NCI-H2227 treated with DMSO at 0.1 percent for 48 hours (cell line): ENCODE data around the gene ROCK1.
"Not testable (repeated sequence)": the region's sequence is repeated elsewhere in the genome, so short reads cannot be mapped to it uniquely, and the experiment has no call there.

Experiments
- DNase-seq: peaks from one replicate; lab custom pipeline; 2025; lab: John Stamatoyannopoulos, UW

ROCK1 gene

DNA sequence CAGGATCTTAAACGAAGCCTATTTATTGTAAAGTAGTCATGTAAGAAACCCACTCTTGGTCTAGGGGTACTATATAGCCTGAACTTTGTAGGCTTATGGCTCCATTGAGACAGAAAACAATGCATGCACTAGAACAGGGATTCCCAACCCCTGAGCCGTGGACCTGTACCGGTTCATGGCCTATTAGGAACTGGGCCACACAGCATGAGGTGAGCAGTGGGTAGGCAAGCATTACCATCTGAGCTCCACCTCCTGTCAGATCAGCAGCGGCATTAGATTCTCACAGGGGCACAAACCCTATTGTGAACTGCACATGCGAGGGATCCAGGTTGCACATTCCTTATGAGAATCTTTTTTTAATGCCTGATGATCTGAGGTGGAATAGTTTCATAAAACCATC lies 59.2 kb downstream of the ROCK1 start:
- DNase-seq = no peak

GRCh38 chr18:21051620-21052019 lies 60.0 kb downstream of the ROCK1 start:
- DNase-seq = no peak

- no peak for DNase-seq
Measured at GRCh38 chr18:21049306-21049705, 62.3 kb downstream of the ROCK1 start.

GRCh38 chr18:21047126-21047525 lies 64.5 kb downstream of the ROCK1 start:
- DNase-seq = no peak

DNA sequence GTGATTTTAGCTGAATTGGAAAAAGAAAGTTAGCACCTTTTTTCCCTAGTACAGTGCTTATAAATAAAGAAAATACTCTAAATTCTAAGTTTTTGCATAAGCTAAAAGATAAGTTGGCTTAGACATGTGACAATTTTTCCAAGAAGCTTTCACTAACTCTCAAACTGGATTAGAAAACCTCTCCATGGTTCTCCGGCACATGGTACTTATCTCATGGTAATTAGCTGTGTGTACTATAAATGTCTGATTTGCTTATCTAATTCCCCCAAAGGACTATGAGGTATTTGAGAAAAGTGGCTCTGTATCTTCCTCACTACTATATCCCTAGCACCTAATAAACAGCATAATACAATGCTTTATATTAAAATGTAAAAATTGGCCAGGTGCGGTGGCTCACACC lies 71.1 kb downstream of the ROCK1 start:
- no peak for DNase-seq

- DNase-seq = no peak
Measured at GRCh38 chr18:21038201-21038600, 73.4 kb downstream of the ROCK1 start.

- no peak for DNase-seq
Measured at GRCh38 chr18:21031845-21032244, 79.8 kb downstream of the ROCK1 start.

DNA sequence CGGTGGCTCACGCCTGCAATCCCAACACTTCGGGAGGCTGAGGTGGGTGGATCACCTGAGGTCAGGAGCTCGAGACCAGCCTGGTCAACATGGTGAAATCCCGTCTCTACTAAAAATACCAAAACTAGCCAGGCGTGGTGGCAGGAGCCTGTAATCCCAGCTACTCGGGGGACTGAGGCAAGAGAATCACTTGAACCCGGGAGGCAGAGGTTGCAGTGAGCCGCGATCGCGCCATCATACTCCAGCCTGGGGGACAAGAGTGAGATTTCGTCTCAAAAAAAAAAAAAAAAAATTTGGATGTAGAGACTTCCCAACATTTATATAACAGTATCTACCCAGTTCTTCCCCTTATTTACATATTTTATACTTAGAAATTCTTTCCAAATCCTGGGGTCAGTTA lies 93.4 kb downstream of the ROCK1 start:
- DNase-seq = not testable (repeated sequence)

DNA sequence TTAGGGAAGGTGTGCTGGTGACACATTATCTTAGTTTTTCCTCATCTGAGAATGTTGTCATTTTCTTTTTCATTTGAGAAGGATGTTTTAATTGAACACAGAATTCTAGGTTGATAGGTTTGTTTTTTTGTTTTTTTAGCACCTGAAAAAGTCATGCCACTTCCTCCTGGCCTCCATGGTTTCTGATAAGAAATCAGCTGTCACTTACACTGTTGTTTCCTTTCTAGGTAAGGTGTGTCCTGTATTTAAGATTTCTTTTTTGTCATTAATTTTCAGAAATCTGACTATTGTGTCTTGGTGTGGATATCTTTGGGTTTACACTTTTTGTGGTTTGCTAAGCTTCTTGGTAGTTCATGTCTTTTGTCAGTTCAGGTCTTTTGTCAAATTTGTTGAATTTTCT lies 99.3 kb downstream of the ROCK1 start:
- DNase-seq = no peak

GRCh38 chr18:21004726-21005125 lies 106.9 kb downstream of the ROCK1 start:
- no peak for DNase-seq

- DNase-seq = no peak
Measured at GRCh38 chr18:21000667-21001066, 110.9 kb downstream of the ROCK1 start.

GRCh38 chr18:20997371-20997770 lies 114.2 kb downstream of the ROCK1 start:
- no peak for DNase-seq

- DNase-seq = no peak
Measured at GRCh38 chr18:20996418-20996817, 115.2 kb downstream of the ROCK1 start.

DNA sequence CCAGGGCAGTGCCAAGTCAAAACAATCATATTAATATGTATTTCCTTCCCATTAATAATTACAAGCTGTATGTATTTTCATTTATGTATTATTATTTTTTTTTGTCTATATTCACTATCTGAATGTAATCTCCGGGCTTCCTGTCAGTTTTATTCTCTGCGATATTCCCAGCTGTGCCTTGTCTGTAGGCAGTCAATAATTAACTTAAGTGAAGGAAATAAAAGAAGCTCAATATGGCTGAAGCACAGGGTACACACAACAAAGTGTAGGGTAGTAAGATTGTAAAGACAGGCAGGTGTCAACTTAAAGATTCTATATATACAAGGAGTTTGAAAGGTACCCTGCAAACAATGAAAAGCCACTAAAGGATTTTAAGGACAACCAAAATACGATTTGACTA lies 122.9 kb downstream of the ROCK1 start:
- DNase-seq = no peak

- no peak for DNase-seq
Measured at GRCh38 chr18:20975077-20975476, 136.5 kb downstream of the ROCK1 start.

- DNase-seq = peak; percentile 1
Measured at GRCh38 chr18:20971886-20972267, 139.7 kb downstream of the ROCK1 start.

GRCh38 chr18:20966795-20967194 lies 144.8 kb downstream of the ROCK1 start:
- no peak for DNase-seq

DNA sequence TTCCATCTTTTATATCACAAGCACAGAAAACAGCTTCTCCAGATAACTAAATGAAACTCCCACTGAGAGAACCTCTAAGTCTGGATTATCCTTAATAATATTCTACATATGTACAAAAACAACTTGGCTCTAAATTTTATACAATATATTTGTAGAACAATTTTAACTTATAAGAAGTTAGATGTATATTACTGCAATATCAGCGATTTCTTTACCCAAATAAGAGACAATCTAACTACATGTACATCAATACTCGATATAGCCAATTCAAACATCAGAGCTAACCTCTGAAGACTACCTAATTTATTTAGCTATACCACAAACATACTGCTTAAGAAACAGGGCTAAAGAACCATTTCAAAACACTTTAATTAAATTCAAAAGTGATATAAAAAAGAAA lies 148.6 kb downstream of the ROCK1 start:
- DNase-seq = no peak

DNA sequence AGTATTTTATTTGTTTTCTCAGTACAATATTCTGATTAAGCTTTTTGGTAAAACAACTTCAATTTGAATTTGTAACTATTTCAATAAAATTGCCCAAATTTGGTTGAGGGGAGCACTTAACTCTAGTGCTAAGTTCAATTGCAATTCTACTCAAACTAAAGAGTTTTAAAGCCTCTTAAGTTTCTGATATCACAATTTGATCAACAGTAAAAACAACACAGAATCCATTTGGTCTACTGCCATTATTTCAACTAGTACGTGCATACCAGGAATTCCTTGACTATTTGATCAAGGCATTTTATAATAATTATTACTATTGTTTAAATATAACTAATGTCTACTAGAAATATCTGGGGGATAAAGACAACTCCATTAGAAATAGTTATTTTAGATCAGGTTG lies 150.9 kb downstream of the ROCK1 start:
- no peak for DNase-seq

GRCh38 chr18:20950827-20951226 lies 160.8 kb downstream of the ROCK1 start:
- DNase-seq = not testable (repeated sequence)
